Activated naive CD4-positive, alpha-beta T cell treated with anti-CD3 and anti-CD28 coated beads, Interleukin-2, amount 50 U/mL, for 24 hours (primary cell): ENCODE data around the gene A3GALT2.
A peak's percentile ranks its signal among the peaks of the same experiment; 100 is the strongest.

ENCODE experiments used
- H3K27ac Mint-ChIP-seq: one replicate; pipeline ENCODE4 v1.8.0; 2021; ENCODE audit warnings: mild to moderate bottlenecking, mixed read lengths
- H3K27me3 Mint-ChIP-seq: one replicate; pipeline ENCODE4 v1.8.0; 2021; ENCODE audit warnings: mixed read lengths
- H3K36me3 Mint-ChIP-seq: one replicate; pipeline ENCODE4 v1.8.0; 2021; ENCODE audit warnings: mixed read lengths
- H3K4me1 Mint-ChIP-seq: one replicate; pipeline ENCODE4 v1.8.0; 2021; ENCODE audit warnings: mixed read lengths
- H3K4me3 Mint-ChIP-seq: one replicate; pipeline ENCODE4 v1.8.0; 2021; ENCODE audit warnings: mild to moderate bottlenecking, mixed read lengths
- H3K9me3 Mint-ChIP-seq: one replicate; pipeline ENCODE4 v1.8.0; 2021; ENCODE audit warnings: mixed read lengths

Gene A3GALT2

GRCh38 chr1:33270379-33270778 lies 50.5 kb downstream of the A3GALT2 start:
- peaks cover 53% of the 10 kb centered on the region for H3K4me1 Mint-ChIP-seq

DNA sequence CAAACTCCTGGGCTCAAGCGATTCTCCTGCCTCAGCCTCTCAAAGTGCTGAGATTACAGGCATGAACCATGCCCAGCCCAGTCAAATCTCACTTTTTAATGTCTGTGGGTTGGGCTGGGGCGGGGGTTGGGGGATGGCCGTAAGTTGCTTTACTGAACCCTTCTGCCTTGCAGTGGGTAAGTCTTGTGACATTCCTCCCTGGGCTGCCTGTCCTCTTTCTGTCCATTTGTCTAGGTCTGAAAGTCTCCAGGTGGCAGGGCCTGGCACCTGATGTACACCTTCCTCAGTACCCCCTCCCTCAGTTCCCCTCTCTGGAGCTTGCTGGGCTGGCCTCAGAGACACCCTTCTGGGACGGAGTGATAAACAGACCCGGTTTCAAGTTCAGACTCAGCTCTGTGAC lies 51.3 kb downstream of the A3GALT2 start:
- H3K4me3 Mint-ChIP-seq, result no peak overlapping the region
- no peak overlapping the region for H3K27ac Mint-ChIP-seq
- peaks cover 49% of the 10 kb centered on the region for H3K4me1 Mint-ChIP-seq
- no peaks in the 10 kb centered on the region for H3K27me3 Mint-ChIP-seq
- H3K36me3 Mint-ChIP-seq, result no peaks in the 10 kb centered on the region
- no peaks in the 10 kb centered on the region for H3K9me3 Mint-ChIP-seq

More at GRCh38 chr1:33270379-33270778, 50.5 kb downstream of the A3GALT2 start:
- Mint-ChIP-seq H3K27me3 (no peaks in the 10 kb centered on the region), H3K36me3 (no peaks in the 10 kb centered on the region), H3K27ac (no peak overlapping the region), H3K9me3 (no peaks in the 10 kb centered on the region), H3K4me3 (no peak overlapping the region)

GRCh38 chr1:33268927-33269610 lies 51.8 kb downstream of the A3GALT2 start:
- H3K36me3 Mint-ChIP-seq, result no peaks in the 10 kb centered on the region
- no peak overlapping the region for H3K4me3 Mint-ChIP-seq
- H3K9me3 Mint-ChIP-seq, result no peaks in the 10 kb centered on the region
- no peaks in the 10 kb centered on the region for H3K27me3 Mint-ChIP-seq
- no peak overlapping the region for H3K27ac Mint-ChIP-seq
- H3K4me1 Mint-ChIP-seq, result peaks cover 49% of the 10 kb centered on the region

- Mint-ChIP-seq H3K27ac (no peak overlapping the region), H3K4me1 (peaks cover 44% of the 10 kb centered on the region)
Measured at GRCh38 chr1:33268457-33268856, 52.4 kb downstream of the A3GALT2 start.

GRCh38 chr1:33267468-33268205 lies 53.3 kb downstream of the A3GALT2 start:
- Mint-ChIP-seq H3K27me3 (no peaks in the 10 kb centered on the region), H3K4me1 (peaks cover 41% of the 10 kb centered on the region), H3K27ac (no peak overlapping the region), H3K36me3 (no peaks in the 10 kb centered on the region), H3K9me3 (no peaks in the 10 kb centered on the region), H3K4me3 (no peak overlapping the region)

More at GRCh38 chr1:33268457-33268856, 52.4 kb downstream of the A3GALT2 start:
- no peaks in the 10 kb centered on the region for H3K36me3 Mint-ChIP-seq
- no peaks in the 10 kb centered on the region for H3K27me3 Mint-ChIP-seq
- no peak overlapping the region for H3K4me3 Mint-ChIP-seq
- no peaks in the 10 kb centered on the region for H3K9me3 Mint-ChIP-seq

DNA sequence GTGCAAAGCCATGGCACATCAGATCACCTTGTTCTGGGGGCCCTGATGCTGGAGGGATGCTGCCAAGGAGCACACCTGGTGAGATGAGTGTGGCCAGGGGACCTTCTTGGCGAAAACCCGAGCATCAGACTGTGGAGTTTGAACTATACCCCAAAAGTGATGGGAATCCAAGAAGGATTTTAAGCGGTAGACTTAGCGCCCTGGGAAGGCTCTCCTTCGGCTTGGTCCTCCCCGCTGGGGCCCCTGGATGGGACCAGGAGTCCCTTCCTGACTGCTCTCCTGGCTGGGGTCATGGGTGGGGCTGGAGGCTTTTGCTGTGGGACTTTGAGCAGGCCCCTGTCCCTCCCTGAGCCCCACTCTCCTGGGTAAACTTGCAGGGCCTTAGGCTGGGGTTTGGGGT lies 54.1 kb downstream of the A3GALT2 start:
- no peaks in the 10 kb centered on the region for H3K27me3 Mint-ChIP-seq
- H3K9me3 Mint-ChIP-seq, result no peaks in the 10 kb centered on the region
- no peak overlapping the region for H3K4me3 Mint-ChIP-seq
- peaks cover 37% of the 10 kb centered on the region for H3K4me1 Mint-ChIP-seq
- no peaks in the 10 kb centered on the region for H3K36me3 Mint-ChIP-seq
- no peak overlapping the region for H3K27ac Mint-ChIP-seq

GRCh38 chr1:33265780-33266605 lies 54.9 kb downstream of the A3GALT2 start:
- H3K4me3 Mint-ChIP-seq, result no peak overlapping the region
- no peak overlapping the region for H3K27ac Mint-ChIP-seq
- H3K36me3 Mint-ChIP-seq, result no peaks in the 10 kb centered on the region
- peaks cover 36% of the 10 kb centered on the region for H3K4me1 Mint-ChIP-seq
- no peaks in the 10 kb centered on the region for H3K9me3 Mint-ChIP-seq
- H3K27me3 Mint-ChIP-seq, result no peaks in the 10 kb centered on the region

DNA sequence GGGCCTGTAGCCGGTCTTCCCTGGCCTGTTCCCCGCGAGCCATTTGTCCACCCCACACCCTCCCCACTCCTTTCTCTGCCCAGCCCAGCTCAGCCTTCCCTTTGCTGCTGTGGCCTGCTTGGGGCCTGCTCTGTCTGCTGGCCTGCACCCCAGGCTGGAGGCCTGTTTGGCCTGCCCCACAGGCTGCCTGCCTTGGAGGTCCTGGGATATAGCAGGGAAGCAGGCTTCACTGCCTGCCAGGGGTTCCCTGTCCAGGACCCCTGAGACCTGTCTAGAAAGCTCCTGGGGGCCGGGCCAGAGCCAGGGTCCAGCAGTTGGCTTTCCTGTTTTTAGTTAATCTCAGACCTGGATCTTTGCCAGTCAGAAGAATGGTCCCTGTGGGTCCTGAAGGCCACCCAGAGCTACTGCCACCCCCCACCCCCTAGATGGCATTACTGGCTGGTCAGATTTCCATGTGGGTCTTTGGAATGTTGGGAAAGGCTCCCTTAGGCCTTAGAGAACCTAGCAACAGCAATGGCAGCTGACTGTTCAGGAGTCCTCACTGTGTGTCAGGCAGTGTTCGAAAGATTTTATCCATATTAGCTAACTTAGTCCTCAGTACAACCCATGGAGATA lies 56.9 kb downstream of the A3GALT2 start:
- Mint-ChIP-seq H3K27ac (no peak overlapping the region), H3K4me1 (peaks cover 51% of the 10 kb centered on the region), H3K36me3 (no peaks in the 10 kb centered on the region), H3K9me3 (no peaks in the 10 kb centered on the region), H3K27me3 (no peaks in the 10 kb centered on the region), H3K4me3 (no peak overlapping the region)

DNA sequence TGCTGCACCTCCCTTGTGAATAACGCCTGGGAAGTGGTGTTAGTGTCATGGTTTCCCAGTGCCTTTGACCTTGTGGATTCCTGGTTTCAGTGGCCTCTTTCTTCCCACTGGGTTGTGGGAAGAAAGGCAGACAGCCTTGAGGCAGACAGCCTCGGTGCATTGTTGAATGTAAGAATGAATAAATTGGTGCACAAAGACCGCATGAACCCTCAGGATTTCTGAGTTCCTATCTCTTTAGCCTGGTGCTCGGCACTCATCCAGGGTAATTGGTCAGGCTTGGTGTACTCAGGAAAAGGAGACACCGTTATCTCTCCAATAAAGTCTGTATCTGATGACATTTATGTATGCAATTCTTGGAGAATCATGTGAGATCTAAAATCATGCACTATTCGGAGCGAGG lies 59.6 kb downstream of the A3GALT2 start:
- Mint-ChIP-seq H3K36me3 (no peaks in the 10 kb centered on the region), H3K27ac (no peak overlapping the region), H3K9me3 (no peaks in the 10 kb centered on the region), H3K4me3 (no peak overlapping the region), H3K27me3 (no peaks in the 10 kb centered on the region), H3K4me1 (peaks cover 55% of the 10 kb centered on the region)

GRCh38 chr1:33260439-33260838 lies 60.5 kb downstream of the A3GALT2 start:
- Mint-ChIP-seq H3K9me3 (no peaks in the 10 kb centered on the region), H3K27me3 (no peaks in the 10 kb centered on the region), H3K4me3 (no peak overlapping the region), H3K4me1 (peaks cover 52% of the 10 kb centered on the region), H3K36me3 (no peaks in the 10 kb centered on the region), H3K27ac (peak overlapping the region; percentile 43)

GRCh38 chr1:33259879-33260278 lies 61.0 kb downstream of the A3GALT2 start:
- H3K4me3 Mint-ChIP-seq, result no peak overlapping the region
- no peaks in the 10 kb centered on the region for H3K27me3 Mint-ChIP-seq
- H3K9me3 Mint-ChIP-seq, result no peaks in the 10 kb centered on the region
- peaks cover 52% of the 10 kb centered on the region for H3K4me1 Mint-ChIP-seq
- no peaks in the 10 kb centered on the region for H3K36me3 Mint-ChIP-seq
- H3K27ac Mint-ChIP-seq, result no peak overlapping the region

- no peaks in the 10 kb centered on the region for H3K27me3 Mint-ChIP-seq
- peak overlapping the region; percentile 98 for H3K4me3 Mint-ChIP-seq
- H3K4me1 Mint-ChIP-seq, result peaks cover 52% of the 10 kb centered on the region
- no peaks in the 10 kb centered on the region for H3K36me3 Mint-ChIP-seq
- peak overlapping the region; percentile 55 for H3K27ac Mint-ChIP-seq
- H3K9me3 Mint-ChIP-seq, result no peaks in the 10 kb centered on the region
Measured at GRCh38 chr1:33258788-33259274, 62.1 kb downstream of the A3GALT2 start.

DNA sequence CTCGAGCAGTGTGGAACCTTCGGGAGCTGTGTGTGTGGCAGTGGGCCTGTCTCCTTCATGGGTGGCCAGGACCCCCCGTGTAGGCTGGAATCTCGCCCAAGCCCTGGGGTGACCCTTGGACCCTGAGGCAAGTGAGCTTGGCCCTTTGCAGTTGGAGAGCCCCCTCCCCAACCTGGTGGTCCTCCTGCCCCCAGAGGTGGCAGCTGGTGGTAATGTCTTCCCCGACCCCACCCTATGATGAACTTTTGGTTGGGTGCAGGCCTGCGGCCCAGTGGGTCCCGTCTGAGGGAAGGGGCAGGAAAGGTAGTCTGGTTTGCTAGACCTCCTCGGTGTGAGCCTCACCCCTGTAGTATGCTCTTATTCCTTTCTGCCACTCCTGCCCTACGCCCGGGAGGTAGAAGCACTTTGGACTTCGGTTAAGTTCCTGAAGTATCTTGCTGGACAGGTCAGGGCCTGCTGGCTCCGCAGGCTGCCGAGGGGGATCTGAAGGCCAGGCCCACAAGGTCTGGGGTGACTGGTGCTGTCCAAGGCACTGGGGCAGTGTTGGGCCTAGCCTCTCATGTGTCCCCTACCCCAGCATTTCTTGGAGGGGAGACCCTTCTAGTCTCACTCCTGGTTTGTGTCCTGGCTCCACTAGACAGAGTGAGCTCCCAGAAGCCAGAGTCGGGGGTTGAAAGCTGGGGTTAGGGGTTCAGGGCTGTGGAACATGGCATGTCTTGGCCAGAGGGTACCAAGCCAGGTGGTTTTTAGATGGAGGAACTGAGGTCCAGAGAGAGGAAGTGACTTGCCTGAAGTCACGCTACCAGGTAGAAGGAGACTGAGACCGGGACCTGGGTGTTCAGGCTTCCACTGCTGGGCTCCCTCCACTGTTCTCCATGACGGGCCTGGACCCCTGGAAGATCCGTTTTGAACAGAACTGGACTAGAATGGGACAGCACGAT lies 62.9 kb downstream of the A3GALT2 start:
- peak overlapping the region; percentile 98 for H3K4me3 Mint-ChIP-seq
- H3K4me1 Mint-ChIP-seq, result peaks cover 51% of the 10 kb centered on the region
- H3K27ac Mint-ChIP-seq, result peak overlapping the region; percentile 59
- no peaks in the 10 kb centered on the region for H3K27me3 Mint-ChIP-seq
- no peaks in the 10 kb centered on the region for H3K9me3 Mint-ChIP-seq
- H3K36me3 Mint-ChIP-seq, result no peaks in the 10 kb centered on the region

GRCh38 chr1:33257207-33257771 lies 63.6 kb downstream of the A3GALT2 start:
- peaks cover 46% of the 10 kb centered on the region for H3K4me1 Mint-ChIP-seq
- no peaks in the 10 kb centered on the region for H3K27me3 Mint-ChIP-seq
- peak overlapping the region; percentile 98 for H3K27ac Mint-ChIP-seq
- peak overlapping the region; percentile 98 for H3K4me3 Mint-ChIP-seq
- no peaks in the 10 kb centered on the region for H3K36me3 Mint-ChIP-seq
- H3K9me3 Mint-ChIP-seq, result no peaks in the 10 kb centered on the region
